Non-pigmented ciliary epithelial cell (primary cell): Measurements from ENCODE around the gene LYST.
"Not testable (repeated sequence)": the region's sequence is repeated elsewhere in the genome, so short reads cannot be mapped to it uniquely, and the experiment has no call there.

Source experiments
- DNase-seq: peaks from one replicate; pipeline ENCODE4 v3.0.0-alpha.2; 2010; ENCODE audit warnings: low read depth

Gene LYST

DNA sequence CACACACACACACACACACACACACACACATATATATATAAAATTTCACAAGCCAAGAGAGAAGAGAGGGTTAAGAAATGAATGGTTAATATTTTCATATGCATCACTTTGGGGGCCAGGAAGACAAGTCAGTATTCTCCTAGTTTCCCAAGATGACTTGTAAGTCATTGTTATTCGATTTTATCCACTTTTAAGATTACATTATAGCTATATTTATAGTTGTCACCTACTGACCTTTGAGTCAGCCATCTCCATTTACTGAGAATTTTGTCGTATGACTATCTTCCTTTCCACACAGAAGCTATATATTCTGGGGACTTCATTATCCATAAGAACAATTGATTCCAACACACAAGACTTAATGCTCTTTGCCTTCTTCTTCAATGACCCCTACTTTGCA lies 8.9 kb downstream of the LYST start:
- no peak for DNase-seq

DNA sequence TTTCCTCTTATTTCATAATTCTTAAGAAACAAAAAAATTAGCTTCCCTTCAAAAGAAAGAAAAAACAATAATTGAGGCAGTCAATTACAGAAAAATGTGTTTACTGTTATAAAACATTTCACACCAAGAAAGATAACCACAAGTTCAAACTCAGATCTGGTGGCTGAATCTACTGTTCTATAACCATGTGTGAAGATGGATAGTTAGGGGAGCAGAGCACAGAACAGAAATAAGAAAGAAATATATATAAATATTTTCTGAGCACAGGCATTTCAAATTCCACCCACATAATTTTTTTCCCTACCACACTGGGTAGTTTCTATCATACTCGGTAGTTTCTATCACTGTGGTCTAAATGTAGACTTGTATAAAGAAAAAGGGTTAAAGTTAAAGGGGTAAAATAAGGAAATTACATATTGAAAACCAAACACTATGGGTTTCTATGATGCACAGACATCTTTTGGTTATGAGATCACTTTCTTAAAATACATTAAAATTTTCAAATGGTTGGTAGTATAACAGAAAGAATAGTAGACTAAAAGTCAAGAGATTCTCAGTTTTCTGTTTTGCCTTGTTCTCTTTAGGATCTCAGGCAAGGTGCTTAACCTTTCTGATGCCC lies 10.8 kb downstream of the LYST start:
- no peak for DNase-seq

DNA sequence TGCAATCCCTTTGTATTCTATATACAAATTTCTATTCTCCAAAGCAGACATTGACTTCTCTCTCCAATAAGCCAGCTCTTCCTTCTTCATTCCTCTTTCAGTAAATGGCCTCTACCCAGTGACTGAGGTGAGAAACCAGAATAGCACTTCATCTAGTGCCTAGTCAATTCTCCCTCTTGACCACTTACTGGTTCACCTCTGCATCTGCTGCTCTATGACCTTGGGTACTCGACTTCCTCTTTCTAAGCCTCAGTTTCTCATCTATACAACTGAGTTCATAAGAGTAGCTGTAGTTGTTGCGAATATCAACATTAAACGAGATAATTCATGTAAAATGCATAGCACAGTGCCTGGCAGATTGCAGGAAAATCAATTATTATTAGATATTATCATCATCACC lies 12.4 kb downstream of the LYST start:
- DNase-seq: no peak

DNA sequence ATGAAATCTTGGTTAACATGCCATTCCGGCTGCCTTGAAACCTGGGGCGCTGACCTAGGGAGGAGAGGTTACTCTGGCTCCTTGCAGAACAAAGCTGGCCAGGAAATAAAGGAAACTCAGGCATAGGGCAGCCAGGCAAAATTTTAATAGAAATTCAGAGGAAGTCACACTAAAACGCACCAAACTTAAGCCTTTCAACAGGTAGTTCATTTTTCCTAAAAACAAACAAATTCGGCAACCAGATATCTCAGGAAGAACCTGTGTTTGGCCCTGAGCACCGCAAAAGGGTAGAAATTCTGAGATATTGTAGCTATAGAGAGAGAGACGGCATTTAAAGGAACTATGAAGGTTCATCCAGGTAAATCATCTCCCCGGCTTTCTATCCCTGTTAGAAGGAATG lies 13.1 kb downstream of the LYST start:
- DNase-seq: no peak

DNA sequence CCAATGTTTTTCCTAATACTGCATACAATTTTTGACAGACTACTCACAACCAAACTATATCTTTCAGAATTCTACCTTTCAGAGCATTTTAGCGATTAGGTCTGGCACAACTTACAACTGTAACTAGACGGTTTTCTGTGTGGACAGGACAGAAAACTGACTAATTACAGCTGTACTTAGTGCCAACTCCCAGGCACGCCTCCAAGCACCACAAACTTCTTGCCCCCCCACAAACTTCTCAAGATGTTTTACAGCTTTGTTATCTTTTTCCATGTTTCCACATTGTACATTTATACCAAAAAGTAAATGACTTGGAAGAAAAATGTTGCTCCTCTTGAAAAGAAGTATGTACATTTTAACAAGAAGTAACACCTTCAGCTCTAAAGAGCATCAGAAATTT lies 13.8 kb downstream of the LYST start:
- DNase-seq: no peak

DNA sequence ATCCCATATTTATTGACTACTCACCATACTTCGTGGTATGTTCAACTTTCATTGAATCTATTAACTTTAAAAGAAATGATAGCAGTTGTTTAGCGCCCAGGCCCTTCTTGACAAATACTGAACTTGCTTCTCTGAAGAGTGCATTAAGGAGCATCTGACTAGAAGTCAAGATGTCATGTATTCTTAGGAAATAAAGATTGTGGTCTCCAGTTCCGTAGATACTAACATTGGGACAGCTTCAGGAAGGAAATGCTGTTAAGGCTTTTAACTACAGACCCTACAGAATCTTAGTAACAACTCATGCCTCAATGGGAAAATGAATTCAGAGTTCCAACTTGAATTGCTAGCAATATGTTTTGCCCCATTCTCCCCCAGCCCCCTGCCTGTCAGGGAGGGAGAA lies 14.8 kb downstream of the LYST start:
- no peak for DNase-seq

DNA sequence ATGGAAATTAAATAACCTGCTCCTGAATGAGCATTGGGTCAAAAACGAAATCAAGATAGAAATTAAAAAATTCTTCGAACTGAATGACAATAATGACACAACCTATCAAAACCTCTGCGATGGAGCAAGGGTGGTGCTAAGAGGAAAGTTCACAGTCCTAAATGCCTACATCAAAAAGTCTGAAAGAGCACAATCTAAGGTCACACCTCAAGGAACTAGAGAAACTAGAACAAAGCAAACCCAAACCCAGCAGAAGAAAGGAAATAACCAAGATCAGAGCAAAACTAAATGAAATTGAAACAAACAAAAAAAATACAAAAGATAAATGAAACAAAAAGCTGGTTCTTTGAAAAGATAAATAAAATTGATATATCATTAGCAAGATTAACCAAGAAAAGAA lies 18.5 kb downstream of the LYST start:
- DNase-seq: not testable (repeated sequence)

DNA sequence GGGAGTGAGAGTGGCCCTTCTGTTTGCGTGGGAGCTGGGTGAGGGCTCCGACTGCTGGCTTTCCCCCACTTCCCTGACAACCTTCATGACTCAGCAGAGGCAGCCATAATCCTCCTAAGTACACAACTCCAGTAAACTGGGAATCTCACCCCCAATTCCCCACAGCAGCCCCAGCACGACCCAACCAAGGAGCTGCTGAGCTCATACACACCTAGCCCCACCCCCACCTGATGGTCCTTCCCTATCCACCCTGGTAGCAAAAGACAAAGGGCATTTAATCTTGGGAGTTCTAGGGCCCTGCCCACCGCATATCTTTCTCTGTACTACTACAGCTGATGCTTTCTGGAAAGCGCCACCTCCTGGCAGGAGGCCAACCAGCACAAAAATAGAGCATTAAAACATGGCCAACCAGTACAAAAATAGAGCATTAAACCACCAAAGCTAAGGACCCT lies 21.0 kb downstream of the LYST start:
- DNase-seq: not testable (repeated sequence)

DNA sequence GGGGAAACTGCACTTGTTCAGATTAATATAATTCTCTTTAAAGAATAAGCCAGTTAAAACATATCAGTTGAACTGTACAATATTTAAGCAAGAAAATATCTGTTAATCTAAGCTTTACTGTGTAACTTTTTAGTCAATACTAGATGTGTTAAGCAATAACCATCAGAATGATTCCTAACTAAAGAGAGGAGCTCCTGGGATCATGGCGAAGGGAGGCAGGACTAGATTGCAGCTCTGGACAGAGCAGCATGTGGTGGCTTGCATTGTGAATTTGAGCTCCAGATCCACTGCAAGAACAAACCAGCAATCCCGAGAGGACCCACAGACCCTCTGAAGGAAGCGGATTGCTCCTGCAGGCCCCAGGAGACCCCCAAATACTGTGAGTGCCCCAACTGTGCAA lies 21.9 kb downstream of the LYST start:
- no peak for DNase-seq

DNA sequence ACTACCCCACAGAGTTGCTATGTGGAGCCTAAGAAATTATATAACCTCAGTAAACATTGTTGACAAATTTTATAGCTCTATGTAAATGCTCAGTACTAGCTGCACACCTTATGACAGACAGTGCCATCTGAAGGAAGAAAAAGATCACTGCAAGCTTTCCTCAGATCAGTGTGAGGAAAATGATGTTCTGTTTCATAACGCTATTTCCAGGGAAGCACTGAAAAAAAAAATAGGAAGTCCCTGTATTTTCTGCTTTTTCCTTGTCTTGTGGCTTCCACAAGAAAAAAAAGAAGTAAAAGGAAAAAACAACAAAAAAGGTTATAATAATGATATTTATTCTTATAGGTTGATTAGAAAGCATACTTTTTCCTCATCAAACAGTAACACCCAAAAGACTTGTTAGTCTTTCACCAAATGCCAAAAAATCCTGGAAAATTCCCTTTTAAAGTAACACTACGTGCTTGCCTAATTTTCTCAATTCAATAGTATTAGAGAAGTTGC lies 23.2 kb downstream of the LYST start:
- DNase-seq: no peak

DNA sequence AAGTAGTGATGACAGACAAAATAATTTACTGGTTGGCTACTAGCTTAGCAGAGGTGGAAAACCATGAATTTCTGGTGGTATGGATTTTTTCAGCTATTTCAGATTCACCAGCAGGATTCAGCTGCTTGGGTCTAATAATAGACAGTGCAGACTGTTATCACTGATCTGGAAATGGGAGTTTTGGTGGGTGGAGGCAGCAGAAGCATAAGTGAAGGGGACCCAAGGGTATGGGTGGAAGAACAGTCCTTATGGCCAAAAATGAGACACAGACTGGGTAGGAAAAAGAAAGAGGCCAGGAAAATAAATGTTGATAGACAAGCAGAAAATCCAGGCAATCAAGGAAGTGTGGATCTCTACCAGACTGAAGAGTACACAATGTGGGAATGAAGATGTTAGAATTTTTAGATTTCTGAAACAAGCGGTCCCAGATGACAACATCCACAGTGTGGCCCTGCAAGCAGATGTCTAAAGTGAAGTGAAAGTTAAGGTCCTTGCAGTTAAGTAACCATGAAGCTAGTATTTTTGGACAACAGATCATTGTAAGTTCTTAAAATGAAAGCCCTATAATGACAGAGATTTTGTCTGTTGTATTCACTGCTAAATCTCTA lies 24.7 kb downstream of the LYST start:
- no peak for DNase-seq

DNA sequence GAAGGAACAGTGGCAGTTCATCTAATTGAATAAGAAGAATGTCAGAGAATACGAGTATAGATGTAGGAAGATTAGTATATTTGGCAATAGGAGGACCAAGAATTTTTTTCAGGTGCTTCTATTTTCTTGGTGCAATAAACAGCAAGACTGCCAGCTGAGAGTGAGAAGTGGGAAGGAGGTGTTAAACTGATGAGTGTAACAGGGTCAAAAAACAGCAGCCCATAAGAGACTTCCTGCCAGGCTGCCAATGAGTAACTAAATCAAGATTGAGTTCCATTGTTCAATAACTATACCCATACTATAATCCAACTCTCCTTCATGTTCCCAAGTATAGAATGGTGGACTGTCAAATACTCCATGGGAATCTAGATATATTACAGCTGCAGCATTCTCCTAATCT lies 28.7 kb downstream of the LYST start:
- no peak for DNase-seq

DNA sequence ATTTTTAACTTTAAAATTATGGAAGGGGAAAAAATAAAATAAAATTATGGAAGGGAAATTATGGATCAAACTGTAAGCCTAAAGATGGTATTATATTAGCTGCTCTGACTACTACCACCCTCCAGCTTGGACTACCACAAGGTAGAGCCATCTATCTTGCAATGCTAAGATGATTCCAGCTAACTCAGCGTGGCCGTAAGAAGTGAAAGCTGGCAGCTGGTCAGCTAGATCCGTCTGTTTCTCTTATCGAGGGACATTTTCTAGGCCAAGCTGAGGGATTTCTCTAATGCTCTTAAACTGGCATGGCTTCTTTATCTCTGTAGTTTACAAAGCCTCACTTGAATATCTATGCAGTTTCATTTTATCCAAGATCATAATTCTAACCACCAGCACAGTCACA lies 31.5 kb downstream of the LYST start:
- DNase-seq: no peak

DNA sequence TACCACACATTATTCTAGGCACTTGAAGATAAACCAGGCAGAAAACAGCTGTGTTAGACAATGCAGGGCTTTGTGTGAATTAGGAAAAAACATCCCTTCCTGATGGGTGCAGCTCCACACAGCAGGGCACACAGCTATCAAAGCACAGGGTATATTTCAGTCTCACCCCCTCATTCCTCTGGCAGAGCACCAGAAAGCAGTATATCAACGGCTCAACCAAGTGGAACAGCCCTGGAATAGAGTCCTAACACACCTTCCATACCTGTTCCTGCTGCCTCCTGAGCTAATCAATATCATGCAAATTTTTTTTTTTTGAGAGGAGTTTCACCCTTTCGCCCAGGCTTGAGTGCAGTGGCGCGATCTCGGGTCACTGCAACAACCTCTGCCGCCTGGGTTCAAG lies 32.1 kb downstream of the LYST start:
- no peak for DNase-seq

DNA sequence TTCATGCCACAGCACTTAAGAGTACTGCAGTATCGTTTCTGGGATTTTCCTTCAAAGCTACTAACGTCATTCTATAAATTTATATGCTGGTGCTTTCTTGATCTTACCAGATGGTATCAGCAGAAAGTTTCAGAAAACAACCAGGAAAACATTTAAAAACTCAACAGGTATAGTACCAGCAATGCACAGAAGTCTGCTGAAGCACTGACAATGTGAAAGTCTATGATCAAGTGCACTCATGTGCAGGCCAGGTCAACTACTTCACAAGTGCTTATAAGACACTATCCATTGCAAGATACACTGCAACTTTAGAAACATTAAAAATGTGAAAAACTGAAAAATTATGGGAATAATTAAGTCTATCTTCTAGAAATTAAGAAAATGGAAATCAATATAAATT lies 34.7 kb downstream of the LYST start:
- DNase-seq: no peak

DNA sequence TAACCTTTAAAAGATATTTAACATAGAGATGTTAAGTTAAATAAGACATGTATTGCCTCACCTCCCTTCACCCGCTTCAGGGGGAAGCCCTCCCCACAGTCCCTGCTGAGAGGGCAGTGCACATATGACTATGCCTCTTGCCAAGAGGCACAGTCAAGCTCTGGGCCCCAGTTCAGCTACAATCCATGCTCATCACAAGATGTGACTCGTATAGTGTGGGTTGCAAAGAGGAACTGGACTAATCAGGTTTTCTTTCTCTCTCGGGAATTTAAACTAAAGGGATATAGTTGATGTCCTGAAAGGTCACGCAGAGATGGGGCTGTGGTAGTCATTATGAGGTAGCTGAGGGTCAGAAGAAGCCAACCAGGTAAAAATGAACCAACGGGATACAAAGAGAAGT lies 35.6 kb downstream of the LYST start:
- DNase-seq: no peak

DNA sequence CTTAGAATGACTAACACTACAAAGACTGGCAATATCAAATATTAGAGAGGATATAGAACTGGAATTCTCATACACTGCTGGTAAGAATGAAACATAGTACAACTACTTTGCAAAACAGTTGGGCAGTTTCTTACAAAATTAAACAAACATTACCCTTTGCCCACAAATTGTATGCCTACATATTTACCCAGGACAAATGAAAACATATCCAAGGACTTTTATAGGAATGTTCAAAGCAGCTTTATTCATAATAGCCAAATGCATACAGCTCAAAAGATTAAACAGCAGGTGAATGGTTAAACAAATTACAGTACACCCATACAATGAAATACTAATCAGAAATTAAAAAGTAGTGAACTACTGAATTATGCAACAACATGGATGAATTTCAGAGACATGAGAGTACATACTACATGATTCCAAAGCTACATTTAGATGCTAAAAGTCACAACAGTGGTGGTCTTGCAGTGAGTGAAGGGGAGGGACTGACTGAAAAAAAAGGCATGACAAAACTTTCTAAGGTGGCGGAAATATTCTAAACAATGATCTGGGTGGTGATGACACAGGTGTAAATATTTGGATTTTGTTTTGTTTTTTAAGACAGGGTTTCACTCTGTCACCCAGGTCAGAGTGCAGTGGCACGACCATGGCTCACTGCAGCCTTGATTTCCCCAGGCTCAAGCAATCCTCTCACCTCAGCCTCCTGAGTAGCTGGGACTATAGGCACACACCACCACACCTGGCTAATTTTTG lies 40.4 kb downstream of the LYST start:
- no peak for DNase-seq

DNA sequence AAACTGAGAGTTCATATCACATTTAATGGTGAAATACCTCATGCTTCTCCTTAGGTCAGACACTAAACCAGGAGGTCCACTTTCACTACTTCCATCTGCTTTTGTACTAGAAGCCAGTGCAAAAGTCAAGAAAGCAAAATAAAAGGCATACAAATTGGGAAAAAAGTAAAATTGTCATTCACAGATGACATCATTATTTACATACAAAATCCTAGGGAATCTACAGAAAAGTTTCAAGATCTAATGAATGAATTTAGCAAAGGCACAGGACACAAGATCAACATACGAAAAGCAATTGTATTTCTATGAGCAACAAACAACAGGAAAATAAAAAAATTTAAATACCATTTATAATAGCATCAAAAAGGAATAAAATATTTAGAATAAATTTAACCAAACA lies 41.5 kb downstream of the LYST start:
- no peak for DNase-seq

DNA sequence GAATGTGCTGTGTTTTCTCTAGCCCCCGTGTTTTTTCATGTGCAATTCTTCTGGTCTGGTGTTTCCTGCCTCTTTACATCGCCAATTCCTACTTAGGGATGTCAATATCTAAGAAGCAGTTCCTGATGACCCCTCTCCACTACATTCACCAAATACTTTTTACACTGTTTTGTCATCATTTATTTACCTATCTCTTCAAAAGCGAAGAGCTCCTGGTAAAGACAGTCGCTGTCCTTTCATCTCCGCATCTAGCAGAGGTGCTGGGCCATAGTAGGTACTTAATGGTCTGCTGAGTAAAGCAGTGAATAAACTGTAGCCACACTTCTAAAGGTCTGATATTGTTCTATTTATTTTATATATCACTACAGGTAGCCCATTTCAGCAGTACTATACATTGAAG lies 43.0 kb downstream of the LYST start:
- DNase-seq: no peak

DNA sequence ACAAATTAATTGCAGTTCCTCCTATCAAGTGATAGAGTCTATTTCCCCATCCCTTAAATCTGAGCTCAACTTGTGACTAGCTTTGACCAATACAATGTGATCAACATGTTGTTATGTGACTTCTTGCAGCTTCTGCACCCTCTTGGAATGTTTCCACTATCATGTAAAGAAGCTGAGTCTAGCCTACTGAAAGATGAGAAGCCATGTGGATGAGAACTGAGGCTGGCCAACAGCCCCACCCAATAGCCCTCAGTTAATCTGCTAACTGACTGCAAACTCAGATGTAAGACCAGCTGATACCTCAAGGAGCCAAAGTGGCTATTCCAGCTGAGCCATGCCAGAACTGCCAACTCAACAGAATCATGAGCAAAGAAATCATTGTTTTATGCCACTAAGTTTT lies 44.0 kb downstream of the LYST start:
- no peak for DNase-seq

DNA sequence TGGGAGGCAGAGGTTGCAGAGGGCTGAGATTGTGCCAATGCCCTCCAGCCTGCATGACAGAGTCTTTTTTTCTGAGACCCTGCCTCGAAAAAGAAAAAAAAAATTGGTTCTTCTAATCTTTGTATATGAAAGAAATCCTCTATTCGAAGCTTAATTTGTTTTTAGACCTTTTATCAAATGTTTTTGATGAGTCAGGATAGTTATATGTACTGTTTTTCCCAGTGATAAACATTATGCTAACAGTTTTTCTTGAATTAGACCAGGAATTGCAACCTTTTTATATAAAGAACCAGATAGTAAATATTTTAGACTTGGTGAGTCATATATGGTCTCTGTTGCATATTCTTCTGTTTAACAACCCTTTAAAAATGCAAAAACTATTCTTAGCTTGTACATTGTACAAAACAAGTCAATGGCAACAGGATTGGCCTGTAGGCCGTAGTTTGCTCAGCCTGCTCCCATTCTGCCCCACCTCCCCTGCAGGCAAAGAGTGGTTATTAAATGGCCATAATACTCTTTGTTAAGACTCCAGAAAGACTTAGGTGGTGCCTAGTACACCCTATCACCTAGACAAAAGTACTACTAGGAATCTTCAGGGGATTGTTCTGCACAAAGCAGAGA lies 45.2 kb downstream of the LYST start:
- no peak for DNase-seq

DNA sequence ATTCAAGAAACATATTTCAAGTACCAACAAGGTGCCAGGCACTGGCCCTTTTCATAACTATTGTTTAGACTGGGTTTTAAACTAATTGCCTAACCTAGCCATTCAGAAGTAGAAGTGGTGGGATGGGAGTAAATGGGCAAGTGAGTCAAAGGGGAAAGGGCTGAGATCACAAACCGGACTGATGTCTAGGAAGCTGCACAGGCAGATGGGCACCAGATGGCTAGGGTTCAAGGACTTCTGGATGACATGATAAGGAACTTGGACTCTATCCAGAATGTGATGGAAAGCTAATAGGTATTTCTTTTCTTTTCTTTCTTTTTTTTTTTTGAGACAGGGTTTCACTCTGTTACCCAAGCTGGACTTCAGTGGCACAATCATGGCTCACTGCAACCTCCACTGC lies 46.6 kb downstream of the LYST start:
- DNase-seq: no peak

DNA sequence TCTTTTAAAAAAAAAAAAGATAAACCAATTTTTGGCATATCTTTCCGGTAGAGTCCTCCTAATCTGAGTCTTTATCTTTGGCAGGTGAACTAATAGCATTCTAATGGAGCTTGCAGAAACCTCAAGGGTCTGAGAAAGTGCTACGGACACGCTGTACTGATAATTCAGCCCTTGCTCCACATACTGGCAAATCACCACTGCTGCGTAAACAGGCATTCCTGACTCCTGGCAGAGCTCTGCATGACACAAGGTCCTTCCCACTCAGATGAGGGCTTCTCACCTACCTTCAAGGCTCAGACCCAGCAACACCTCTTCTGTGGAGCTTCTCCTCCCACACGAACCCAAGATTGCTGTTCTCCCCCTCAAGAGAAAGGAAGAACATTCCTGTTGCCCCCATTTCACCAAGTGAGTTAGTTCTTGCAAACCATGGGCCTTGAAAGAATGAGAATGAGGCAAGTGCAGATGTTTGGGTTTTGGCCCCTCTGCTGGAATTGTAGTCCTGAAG lies 48.0 kb downstream of the LYST start:
- no peak for DNase-seq
